ENCODE data around the gene CASQ1. TPM values are rescaled to one million over a fixed set of nuclear protein-coding genes. Genes with fewer than 3 reads are reported as not detected.
A peak's percentile ranks its signal among the peaks of the same experiment; 100 is the strongest.

Gene CASQ1
- total and polyA plus RNA-seq, 2 of the 13 experiments (the other 11 are each of a cell fraction or from before 2014, with no cell fraction given), result 0.09 to 0.20 TPM

GRCh38 chr1:160193091-160193819 lies 2.9 kb downstream of the CASQ1 start (continued):
- TF ChIP-seq ZNF407 (CRISPR knock-in tag; IDR thresholded peaks at IDR 0.05; ENCODE audit: not compliant biosample characterization) (peak; percentile 54), TAF15 (IDR thresholded peaks at IDR 0.05; ENCODE audit: low read depth, low read length, poor library complexity, severe bottlenecking) (no peak), YEATS2 (CRISPR knock-in tag; IDR thresholded peaks at IDR 0.05; ENCODE audit: borderline replicate concordance) (no peak), CTCF (CRISPR knock-in tag; IDR thresholded peaks at IDR 0.05) (peak; percentile 95), ZNF780A (CRISPR knock-in tag; IDR thresholded peaks at IDR 0.05) (no peak)

Measured in HepG2 (cell line).